GM12891 (cell line): ENCODE data around the gene ITPR3.

Experiments used
- POLR2A ChIP-seq: IDR thresholded peaks from 2 replicates; pipeline ENCODE4 v1.6.1; 2011; ENCODE audit warnings: low read depth, low read length, control low read depth
- POLR2AphosphoS5 ChIP-seq: IDR thresholded peaks from 2 replicates; pipeline ENCODE4 v1.6.1; 2011; ENCODE audit warnings: low read depth, low read length, control low read depth
- SPI1 ChIP-seq: IDR thresholded peaks from 2 replicates; pipeline ENCODE4 v1.6.1; 2011; ENCODE audit warnings: low read depth, low read length, control low read depth

DNA sequence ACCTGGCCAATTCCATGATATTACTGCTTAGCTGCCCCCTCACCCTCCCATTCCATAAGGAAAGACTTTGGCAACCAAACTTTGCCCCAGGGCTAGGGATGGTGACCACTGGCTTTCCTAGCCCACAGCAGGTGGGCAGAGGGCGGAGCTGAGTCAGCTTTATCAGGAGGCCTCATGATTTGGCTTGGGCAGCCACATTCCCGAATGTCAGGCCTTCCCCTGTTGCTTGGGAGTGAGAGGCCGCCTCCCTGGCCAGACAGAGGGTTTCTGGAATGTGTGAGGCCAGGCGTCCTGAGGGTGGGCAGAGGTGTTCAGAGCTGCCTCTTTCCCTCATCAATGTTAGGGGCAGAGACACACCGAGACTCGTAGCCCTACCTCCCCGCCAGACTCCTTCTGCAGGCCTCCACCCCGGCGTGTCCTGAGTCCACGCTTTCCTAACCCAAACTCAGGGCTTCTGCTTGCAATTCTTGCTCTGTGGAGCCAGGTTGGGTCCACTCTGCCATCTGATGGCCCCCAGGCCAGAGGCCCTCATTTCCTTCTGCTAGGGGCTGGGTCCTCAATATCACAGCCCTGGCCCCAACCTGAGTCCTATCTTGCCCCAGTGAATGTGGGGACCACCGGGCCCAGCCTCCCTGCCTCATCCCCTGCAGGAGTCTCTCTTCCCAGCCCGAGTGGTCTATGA is 71.1 kb downstream of the ITPR3 start:
- TF ChIP-seq POLR2A (no peak), POLR2AphosphoS5 (no peak), SPI1 (no peak)
